Measurements from ENCODE around the gene DDRGK1.
"Not testable (repeated sequence)": the region's sequence is repeated elsewhere in the genome, so short reads cannot be mapped to it uniquely, and the experiment has no call there.

Gene DDRGK1

DNA sequence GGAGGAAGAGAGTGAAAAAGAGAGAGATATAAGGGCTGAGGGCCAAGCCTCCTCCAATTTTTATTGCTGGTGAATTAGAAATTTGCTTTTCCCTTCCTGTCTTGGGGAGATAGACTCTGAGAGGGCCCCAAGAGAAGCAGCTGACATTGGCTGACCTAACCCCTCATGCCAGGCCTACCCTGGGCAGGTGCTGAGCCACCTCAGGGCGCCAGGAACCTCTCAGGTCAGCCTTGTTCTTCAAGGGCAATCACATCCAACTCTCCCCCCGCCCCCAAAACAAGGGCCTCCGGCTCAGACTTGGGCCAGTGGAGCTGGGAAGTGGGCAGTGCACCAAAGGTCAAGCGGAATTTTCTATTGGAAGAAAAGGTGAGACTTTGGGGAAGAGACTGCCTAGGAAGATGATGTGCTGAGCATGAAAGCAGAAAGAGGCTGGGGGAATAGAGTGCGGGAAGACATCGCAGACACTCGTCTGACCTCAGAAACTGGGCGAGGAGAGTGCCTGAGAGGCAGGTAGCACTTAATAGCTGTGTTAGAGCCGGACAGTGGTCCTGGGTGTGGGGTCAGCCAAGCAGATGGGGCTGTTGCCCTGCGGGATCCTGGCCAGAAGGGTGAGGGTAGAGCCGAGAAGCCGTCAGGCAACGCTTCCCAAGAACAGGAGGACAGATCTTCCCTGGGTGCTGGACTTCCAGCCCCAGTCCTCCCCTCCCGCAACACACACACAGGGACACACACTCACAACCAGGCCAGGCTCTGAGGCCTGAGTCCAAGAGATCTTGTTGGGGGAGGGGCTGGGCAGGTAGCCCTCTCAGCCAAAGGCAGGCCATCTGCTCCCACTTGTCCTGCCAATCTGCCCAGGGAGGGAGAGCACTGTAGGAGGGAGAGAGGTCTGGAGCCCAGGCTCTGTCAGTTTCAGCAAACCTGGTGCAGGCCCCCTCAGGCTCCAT lies 41.1 kb downstream of the DDRGK1 start:
- DNase-seq = no peak

DNA sequence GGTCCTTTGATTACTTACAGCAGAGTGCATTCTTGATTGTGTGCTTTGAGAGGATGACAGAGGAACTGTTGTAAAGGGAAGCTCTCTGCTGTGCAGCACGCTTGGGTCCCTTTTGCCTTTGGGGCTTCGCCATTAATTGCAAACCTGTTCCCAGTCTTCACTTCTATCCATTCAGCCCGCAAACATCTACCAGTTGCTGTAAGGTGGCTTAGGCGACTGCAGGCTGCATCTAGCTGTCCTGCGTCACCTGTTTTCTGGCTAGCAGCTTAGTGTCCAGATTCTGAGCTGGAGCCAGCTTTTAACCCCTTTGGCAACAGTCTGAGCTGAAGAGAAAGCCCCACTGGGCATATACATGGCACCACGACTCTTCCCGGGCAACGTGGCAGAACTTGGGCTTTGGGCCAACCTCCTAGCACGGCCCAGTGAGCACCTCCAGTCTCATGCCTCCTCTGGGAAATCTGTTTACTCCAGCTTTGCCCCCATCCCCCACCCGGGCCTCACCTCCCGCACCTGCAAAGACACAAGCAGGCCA lies 42.3 kb downstream of the DDRGK1 start:
- no peak for DNase-seq

DNA sequence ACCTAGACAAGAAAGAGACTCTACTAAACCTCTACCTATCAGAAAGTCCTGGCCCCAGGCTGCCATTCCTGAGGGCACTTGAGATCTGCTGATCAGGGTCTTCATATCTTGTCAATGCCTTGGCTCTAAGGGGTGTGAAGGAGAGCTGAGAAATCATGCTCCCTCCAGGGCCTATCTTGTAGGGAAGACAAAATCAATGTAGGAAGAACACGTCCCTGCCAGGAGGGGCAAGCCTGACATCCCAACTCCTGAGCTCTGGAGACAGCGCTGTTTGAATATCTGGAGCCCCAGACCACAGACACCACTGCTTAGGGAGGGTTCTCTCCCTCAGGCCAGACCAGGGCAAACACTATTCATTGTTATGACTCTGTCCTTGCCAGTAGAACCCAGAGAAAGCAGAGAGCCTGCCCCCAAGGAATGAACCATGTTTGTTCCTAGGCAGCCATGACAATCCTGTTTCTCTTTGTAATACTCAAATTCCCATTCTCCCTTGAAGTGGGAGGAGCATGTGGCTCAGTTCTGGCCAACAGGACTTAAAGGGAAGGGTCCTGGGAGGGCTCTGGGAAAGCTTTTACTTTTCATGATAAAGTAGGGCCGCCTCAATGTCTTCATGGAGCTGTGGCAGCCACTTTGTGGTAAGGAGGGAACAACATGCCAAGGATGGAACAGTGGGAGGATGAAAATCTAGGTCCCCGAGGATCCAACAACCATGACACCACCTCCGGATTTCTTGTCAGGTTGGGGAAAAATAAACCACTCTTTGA lies 43.0 kb downstream of the DDRGK1 start:
- DNase-seq = no peak

DNA sequence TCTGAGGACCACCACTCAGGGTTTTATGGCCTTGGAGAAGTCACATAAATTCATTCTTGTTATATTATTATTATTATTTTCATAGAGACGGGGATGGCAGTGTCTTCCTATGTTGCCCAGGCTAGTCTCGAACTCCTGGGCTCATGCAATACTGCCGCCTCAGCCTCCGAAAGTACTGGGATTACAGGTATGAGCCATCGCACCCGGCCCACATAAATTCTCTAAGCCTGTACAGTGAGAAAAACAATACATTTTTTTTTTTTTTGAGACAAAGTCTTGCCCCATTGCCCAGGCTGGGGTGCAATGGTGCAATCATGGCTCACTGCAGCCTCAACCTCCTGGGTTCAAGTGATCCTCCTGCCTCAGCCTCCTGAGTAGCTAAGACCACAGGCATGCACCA lies 44.1 kb downstream of the DDRGK1 start:
- DNase-seq = no peak

DNA sequence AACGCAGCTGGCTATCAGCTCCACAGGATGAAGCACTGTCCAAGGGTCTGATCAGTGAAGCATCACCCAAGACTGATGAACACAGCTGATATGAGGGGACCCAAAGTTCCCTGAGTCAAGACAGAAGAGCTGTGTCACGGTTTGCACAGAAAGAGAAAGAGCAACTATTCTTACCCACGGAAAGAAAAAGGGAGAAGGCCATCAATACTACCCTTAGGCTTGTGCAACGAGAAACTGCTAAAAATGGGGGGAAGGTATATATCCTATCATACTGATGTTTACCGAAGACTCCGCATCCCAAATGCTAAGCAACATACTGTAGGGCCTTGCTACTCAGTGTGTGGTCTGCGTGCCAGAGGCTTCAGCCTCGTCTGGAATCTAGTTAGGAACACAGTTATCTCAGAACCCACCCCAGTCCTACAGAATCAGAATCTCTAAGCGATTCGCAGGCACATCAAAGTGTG lies 45.5 kb downstream of the DDRGK1 start:
- DNase-seq = no peak

DNA sequence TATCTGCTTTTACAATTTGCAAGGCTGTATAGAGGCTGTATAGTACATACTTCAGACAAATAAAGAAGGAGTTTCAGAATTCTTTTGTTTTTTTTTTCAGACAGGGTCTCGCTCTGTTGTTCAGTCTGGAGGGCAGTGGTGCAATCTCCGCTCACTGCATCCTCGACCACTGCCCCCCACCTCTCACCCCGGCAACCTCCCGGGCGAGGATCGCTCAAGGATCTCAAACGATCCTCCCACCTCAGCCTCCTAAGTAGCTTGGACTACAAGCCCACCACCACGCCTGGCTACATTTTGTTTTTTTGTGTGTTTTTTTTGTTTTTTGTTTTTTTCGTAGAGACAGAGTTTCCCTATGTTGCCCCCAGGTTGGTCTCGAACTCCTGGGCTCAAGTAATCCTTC lies 46.7 kb downstream of the DDRGK1 start:
- DNase-seq = no peak

DNA sequence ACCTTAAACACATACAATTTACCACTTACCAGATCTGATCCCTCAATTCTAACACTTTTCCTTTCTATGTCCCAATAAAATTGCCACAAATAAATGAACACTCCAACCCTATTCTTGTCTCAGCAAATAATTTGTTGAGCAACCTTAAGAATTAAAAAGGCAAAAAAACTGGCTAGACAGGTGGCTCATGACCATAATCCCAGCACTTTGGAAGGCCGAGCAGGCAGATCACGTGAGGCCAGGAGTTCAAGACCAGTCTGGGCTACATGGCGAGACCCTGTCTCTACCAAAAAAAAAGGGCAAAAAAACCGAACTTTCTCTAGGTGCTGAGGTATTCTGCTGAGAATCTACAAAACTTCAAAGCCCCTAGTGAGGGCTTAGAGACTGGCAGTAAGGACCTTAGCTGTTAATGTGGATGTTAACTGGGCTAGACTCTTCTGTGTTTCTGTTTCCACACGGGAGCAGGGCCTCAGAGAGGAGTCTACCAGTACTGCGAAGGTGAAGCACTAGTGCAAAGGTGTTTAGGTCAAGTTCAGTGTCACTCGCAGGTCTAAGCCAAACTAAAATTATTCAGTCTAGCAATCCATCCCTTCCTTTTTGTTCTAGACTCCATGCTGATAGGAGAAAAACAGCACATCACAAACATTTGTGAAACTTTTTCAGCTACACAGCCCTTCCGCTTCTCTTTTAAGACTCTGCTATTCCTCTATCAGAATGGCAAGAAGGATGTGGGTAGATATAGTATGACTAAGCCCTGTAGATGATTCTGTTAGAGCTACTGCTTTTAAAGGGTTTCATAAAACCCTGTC lies 47.5 kb downstream of the DDRGK1 start:
- DNase-seq = no peak

DNA sequence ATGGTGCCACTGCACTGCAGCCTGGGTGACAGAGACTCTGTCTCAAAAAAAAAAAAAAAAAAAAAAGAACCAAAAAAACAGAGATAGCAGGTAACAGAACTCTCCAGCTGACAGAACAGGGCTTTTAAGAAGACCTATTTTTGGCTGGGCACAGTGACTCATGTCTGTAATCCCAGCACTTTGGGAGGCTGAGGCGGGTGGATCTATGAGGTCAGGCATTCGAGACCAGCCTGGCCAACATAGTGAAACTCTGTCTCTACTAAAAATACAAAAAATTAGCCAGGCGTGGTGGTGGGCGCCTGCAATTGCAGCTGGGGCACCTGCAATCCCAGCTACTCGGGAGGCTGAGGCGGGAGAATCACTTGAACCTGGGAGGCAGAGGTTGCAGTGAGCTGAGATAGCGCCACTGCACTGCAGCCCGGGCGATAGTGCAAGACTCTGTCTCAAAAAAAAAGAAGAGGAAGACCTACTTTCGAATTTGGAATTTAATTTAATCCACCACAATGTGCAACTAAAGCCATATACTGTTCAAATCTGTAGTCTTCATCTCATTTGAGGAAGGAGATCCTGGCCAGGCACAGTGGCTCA lies 52.3 kb downstream of the DDRGK1 start:
- DNase-seq = not testable (repeated sequence)

DNA sequence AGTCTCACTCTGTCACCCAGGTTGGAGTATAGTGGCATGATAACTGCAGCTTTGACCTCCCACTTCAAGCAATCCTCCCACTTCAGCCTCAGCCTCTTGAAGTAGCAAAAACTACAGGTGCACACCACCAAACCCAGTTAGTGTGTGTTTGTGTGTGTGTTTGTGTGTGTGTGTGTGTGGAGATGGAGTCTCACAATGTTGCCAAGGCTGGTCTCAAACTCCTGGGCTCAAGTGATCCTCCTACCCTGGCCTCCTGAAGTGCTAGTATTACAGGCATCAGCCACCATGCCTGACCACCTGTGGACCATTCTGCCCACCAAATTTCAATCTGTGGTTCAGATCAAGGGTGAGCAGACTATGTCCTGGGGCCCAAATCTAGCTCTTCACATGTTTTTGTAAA lies 53.6 kb downstream of the DDRGK1 start:
- no peak for DNase-seq

DNA sequence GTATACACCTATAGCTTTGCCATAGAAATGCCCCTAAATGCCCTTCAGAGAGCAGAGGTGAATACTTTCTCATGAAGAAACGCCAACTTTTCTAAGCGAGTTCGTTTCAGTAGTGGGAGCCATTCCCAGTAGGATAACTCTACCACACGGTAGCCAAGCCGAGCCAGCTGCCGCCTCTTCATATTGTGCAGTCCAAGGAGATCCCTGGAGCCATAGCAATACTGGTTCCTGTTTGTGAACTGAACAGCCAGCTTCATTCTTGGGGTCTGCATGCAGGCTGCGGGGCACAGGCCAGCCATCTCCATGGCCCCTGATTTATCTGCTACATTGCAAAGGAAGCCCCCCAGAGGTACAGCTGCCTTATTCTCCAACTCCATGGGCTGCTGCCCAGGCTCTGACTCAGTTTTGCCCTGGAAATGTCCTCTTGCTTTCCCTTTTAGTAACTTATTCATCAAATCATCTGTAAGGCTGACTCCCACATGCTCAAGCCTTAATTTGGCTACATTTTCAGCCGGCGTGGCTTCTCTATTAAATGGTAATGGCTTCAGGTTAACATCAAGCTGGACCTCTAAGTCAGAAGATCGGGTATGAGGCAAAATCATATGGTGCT lies 57.6 kb downstream of the DDRGK1 start:
- DNase-seq = no peak

DNA sequence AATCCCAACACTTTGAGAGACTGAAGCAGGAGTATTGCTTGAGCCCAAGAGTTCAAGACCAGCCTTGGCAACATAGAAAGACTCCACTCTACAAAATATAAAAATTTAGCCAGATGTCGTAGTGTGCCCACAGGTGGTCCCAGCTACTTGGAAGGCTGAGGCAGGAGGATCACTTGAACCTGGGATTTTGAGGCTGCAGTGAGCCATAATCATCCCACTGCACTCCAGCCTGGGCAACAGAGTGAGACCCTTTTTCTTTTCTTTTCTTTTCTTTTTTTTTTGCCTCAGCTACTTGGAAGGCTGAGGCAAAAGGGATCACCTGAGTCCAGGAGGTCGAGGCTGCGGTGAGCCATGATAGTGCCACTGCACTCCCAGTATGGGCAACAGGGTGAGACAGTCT lies 62.7 kb downstream of the DDRGK1 start:
- no peak for DNase-seq
